22Rv1 (cell line): ENCODE measurements around the gene COPRS.

Experiments
- ZFX ChIP-seq: fragments of 450-650 bp; IDR thresholded peaks from 2 replicates; pipeline ENCODE4 v1.6.1; 2017; ENCODE audit warnings: antibody characterized with exemption, borderline replicate concordance
- TF ChIP-seq, protein P1 (sequence below): fragments of 450-650 bp; IDR thresholded peaks from 2 replicates; pipeline ENCODE4 v1.5.1; 2017; ENCODE audit warnings: mild to moderate bottlenecking

DNA sequence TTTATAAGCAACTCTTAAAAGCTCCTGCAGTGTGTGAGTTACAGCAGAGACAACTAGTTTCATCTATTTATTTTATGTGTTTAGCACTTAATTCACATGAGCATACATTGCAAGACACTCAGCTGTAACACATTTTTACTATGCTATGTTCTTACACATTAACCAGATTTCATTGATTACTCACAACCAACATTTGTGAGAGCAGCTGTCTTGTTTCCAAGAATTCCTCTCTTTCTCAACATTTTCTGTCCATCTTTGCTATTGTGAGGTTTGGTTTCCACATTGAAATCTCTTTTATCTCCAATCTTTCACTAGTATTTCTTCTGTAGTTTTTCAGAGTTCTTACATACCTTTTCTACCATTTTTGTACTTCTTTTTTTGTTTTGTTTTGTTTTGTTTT is 51.2 kb downstream of the COPRS start:
- TF ChIP-seq, protein P1, sequence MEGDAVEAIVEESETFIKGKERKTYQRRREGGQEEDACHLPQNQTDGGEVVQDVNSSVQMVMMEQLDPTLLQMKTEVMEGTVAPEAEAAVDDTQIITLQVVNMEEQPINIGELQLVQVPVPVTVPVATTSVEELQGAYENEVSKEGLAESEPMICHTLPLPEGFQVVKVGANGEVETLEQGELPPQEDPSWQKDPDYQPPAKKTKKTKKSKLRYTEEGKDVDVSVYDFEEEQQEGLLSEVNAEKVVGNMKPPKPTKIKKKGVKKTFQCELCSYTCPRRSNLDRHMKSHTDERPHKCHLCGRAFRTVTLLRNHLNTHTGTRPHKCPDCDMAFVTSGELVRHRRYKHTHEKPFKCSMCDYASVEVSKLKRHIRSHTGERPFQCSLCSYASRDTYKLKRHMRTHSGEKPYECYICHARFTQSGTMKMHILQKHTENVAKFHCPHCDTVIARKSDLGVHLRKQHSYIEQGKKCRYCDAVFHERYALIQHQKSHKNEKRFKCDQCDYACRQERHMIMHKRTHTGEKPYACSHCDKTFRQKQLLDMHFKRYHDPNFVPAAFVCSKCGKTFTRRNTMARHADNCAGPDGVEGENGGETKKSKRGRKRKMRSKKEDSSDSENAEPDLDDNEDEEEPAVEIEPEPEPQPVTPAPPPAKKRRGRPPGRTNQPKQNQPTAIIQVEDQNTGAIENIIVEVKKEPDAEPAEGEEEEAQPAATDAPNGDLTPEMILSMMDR: no peak
- TF ChIP-seq ZFX: no peak
